HG02981 (cell line): Measurements from ENCODE around the gene PSME1.

Source experiments
- ATAC-seq: cut with Tn5 transposase; IDR thresholded peaks from one replicate; pipeline ENCODE4 v1.9.1; 2021; ENCODE audit warnings: mild to moderate bottlenecking, moderate library complexity; ENCODE audit not compliant: unreplicated experiment

PSME1 gene

GRCh38 chr14:24127673-24128072 lies 8.3 kb upstream of the PSME1 start:
- ATAC-seq = no peak

- ATAC-seq = no peak
Measured at GRCh38 chr14:24129410-24129998, 6.5 kb upstream of the PSME1 start.

- no peak for ATAC-seq
Measured at GRCh38 chr14:24130380-24130716, 5.6 kb upstream of the PSME1 start, which contains the start of gene FITM1. TSS of gene FITM1 (plus strand) at chr14:24130659. CDS start at chr14:24131564, 905 bp downstream.

GRCh38 chr14:24130717-24131548 lies 5.1 kb upstream of the PSME1 start:
- ATAC-seq = no peak

GRCh38 chr14:24131549-24131966 lies 4.4 kb upstream of the PSME1 start:
- no peak for ATAC-seq

GRCh38 chr14:24132061-24132685 lies 3.8 kb upstream of the PSME1 start:
- ATAC-seq = no peak

GRCh38 chr14:24132976-24133375 lies 3.0 kb upstream of the PSME1 start:
- no peak for ATAC-seq

- no peak for ATAC-seq
Measured at GRCh38 chr14:24133735-24134134, 2.3 kb upstream of the PSME1 start.

GRCh38 chr14:24135584-24135833 lies 485 bp upstream of the PSME1 start:
- no peak for ATAC-seq

GRCh38 chr14:24136684-24137528 lies 912 bp downstream of the PSME1 start:
- no peak for ATAC-seq

GRCh38 chr14:24137529-24138395 lies 1.8 kb downstream of the PSME1 start:
- ATAC-seq = no peak

- ATAC-seq = no peak
Measured at GRCh38 chr14:24138396-24139271, 2.6 kb downstream of the PSME1 start.

GRCh38 chr14:24139272-24139934 lies 3.4 kb downstream of the PSME1 start:
- ATAC-seq = no peak

GRCh38 chr14:24141097-24141880 lies 5.3 kb downstream of the PSME1 start, which contains the start of gene EMC9:
TSS of gene EMC9 (minus strand) at chr14:24141591. CDS start at chr14:24141304, 287 bp downstream.
- ATAC-seq = peak; percentile 85

GRCh38 chr14:24143511-24143910 lies 7.5 kb downstream of the PSME1 start:
- no peak for ATAC-seq

GRCh38 chr14:24144451-24144850 lies 8.5 kb downstream of the PSME1 start:
- no peak for ATAC-seq

GRCh38 chr14:24145219-24145618 lies 9.2 kb downstream of the PSME1 start:
- no peak for ATAC-seq
